ENCODE data around the gene NDUFA12. TPM values are rescaled to one million over a fixed set of nuclear protein-coding genes. Genes with fewer than 3 reads are reported as not detected.

Gene NDUFA12
- total RNA-seq, 1 donor from 2014 or later, result 74.3 TPM

DNA sequence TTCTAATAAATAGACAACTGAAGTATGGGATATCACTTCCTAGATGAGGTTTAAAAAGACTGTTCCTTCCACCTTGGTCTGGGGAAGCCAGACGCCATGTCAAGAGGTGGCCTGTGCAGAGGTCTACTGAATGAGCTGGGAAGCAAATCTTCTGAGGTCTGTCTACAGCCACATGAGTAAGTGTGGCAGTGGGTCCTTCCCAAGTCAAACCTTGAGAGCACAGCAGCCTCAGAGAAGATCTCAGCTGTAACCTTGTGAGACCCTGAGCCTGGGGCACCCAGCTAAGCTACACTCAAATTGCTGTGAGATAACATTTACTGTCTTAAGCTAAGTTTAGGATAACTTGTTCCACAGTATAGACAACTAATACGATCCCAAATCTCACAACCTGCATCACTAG, 20.2 kb downstream of the NDUFA12 start:
- Mint-ChIP-seq H3K36me3 (ENCODE audit: unreplicated experiment) (peaks cover 6% of the 10 kb centered on the region), H3K27ac (ENCODE audit: unreplicated experiment) (peak overlapping the region; percentile 80), H3K9me3 (ENCODE audit: unreplicated experiment) (no peaks in the 10 kb centered on the region), H3K4me3 (ENCODE audit: unreplicated experiment) (no peak overlapping the region), H3K4me1 (ENCODE audit: unreplicated experiment) (peaks cover 21% of the 10 kb centered on the region), H3K27me3 (ENCODE audit: unreplicated experiment) (no peaks in the 10 kb centered on the region)
- TF ChIP-seq, protein P1, sequence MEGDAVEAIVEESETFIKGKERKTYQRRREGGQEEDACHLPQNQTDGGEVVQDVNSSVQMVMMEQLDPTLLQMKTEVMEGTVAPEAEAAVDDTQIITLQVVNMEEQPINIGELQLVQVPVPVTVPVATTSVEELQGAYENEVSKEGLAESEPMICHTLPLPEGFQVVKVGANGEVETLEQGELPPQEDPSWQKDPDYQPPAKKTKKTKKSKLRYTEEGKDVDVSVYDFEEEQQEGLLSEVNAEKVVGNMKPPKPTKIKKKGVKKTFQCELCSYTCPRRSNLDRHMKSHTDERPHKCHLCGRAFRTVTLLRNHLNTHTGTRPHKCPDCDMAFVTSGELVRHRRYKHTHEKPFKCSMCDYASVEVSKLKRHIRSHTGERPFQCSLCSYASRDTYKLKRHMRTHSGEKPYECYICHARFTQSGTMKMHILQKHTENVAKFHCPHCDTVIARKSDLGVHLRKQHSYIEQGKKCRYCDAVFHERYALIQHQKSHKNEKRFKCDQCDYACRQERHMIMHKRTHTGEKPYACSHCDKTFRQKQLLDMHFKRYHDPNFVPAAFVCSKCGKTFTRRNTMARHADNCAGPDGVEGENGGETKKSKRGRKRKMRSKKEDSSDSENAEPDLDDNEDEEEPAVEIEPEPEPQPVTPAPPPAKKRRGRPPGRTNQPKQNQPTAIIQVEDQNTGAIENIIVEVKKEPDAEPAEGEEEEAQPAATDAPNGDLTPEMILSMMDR (IDR thresholded peaks at IDR 0.05), result no peak
- no peak for DNase-seq (ENCODE audit: extremely low spot score, unreplicated experiment)

- H3K9me3 Mint-ChIP-seq (ENCODE audit: unreplicated experiment), result no peaks in the 10 kb centered on the region
- no peaks in the 10 kb centered on the region for H3K27me3 Mint-ChIP-seq (ENCODE audit: unreplicated experiment)
- no peak overlapping the region for H3K27ac Mint-ChIP-seq (ENCODE audit: unreplicated experiment)
- DNase-seq (ENCODE audit: extremely low spot score, unreplicated experiment), result no peak
- TF ChIP-seq, protein P1 (IDR thresholded peaks at IDR 0.05), result no peak
- H3K4me1 Mint-ChIP-seq (ENCODE audit: unreplicated experiment), result peaks cover 21% of the 10 kb centered on the region
- no peak overlapping the region for H3K4me3 Mint-ChIP-seq (ENCODE audit: unreplicated experiment)
- peaks cover 6% of the 10 kb centered on the region for H3K36me3 Mint-ChIP-seq (ENCODE audit: unreplicated experiment)
These were observed 21.0 kb downstream of the NDUFA12 start for GRCh38 chr12:94982456-94982855.

- Mint-ChIP-seq H3K27me3 (ENCODE audit: unreplicated experiment) (no peaks in the 10 kb centered on the region), H3K36me3 (ENCODE audit: unreplicated experiment) (peaks cover 6% of the 10 kb centered on the region), H3K4me3 (ENCODE audit: unreplicated experiment) (no peak overlapping the region), H3K27ac (ENCODE audit: unreplicated experiment) (no peak overlapping the region), H3K9me3 (ENCODE audit: unreplicated experiment) (no peaks in the 10 kb centered on the region), H3K4me1 (ENCODE audit: unreplicated experiment) (peaks cover 21% of the 10 kb centered on the region)
- DNase-seq (ENCODE audit: extremely low spot score, unreplicated experiment), result no peak
- TF ChIP-seq, protein P1 (IDR thresholded peaks at IDR 0.05), result peak; percentile 49
These were observed 22.9 kb downstream of the NDUFA12 start for GRCh38 chr12:94980577-94980976.

DNA sequence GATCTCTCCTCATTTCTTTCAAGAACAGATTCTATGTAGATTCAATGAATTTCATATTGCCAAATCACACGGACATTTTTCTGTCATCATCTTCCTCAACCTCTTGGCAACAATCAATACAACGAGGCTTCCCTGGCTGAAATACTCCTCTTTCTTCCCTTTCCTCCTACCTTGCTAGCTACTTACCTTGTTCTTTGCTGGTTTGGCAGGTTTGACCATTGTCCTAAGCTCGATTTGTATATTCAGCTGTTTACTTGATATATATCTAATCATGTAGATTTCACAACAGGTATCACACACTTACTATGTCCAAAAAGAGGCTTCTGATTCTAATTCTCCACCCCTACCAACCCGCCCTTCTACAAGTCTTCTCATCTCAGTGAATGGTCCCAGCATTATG, 23.6 kb downstream of the NDUFA12 start:
- TF ChIP-seq, protein P1 (IDR thresholded peaks at IDR 0.05), result no peak
- Mint-ChIP-seq H3K4me1 (ENCODE audit: unreplicated experiment) (peaks cover 21% of the 10 kb centered on the region), H3K36me3 (ENCODE audit: unreplicated experiment) (peaks cover 6% of the 10 kb centered on the region), H3K27me3 (ENCODE audit: unreplicated experiment) (no peaks in the 10 kb centered on the region), H3K9me3 (ENCODE audit: unreplicated experiment) (no peaks in the 10 kb centered on the region), H3K27ac (ENCODE audit: unreplicated experiment) (no peak overlapping the region), H3K4me3 (ENCODE audit: unreplicated experiment) (no peak overlapping the region)
- DNase-seq (ENCODE audit: extremely low spot score, unreplicated experiment), result no peak

GRCh38 chr12:94977766-94978468, 25.6 kb downstream of the NDUFA12 start:
- H3K9me3 Mint-ChIP-seq (ENCODE audit: unreplicated experiment), result no peaks in the 10 kb centered on the region
- TF ChIP-seq, protein P1 (IDR thresholded peaks at IDR 0.05), result no peak
- H3K36me3 Mint-ChIP-seq (ENCODE audit: unreplicated experiment), result peaks cover 9% of the 10 kb centered on the region
- no peaks in the 10 kb centered on the region for H3K27me3 Mint-ChIP-seq (ENCODE audit: unreplicated experiment)
- H3K4me1 Mint-ChIP-seq (ENCODE audit: unreplicated experiment), result peaks cover 7% of the 10 kb centered on the region
- DNase-seq (ENCODE audit: extremely low spot score, unreplicated experiment), result no peak
- H3K27ac Mint-ChIP-seq (ENCODE audit: unreplicated experiment), result no peak overlapping the region
- no peak overlapping the region for H3K4me3 Mint-ChIP-seq (ENCODE audit: unreplicated experiment)

Measured in osteocyte (in vitro differentiated cells).